RCC 7860 (cell line): ENCODE results near the gene CYP46A1.

Experiments
- DNase-seq: peaks from one replicate; pipeline ENCODE4 v3.0.0-alpha.2; 2015; ENCODE audit warnings: low spot score
- FAIRE-seq: peaks from 2 replicates; lab custom pipeline; 2012; peaks lifted over from hg19 to GRCh38; lab: Jason Lieb, UNC

The CYP46A1 gene

DNA sequence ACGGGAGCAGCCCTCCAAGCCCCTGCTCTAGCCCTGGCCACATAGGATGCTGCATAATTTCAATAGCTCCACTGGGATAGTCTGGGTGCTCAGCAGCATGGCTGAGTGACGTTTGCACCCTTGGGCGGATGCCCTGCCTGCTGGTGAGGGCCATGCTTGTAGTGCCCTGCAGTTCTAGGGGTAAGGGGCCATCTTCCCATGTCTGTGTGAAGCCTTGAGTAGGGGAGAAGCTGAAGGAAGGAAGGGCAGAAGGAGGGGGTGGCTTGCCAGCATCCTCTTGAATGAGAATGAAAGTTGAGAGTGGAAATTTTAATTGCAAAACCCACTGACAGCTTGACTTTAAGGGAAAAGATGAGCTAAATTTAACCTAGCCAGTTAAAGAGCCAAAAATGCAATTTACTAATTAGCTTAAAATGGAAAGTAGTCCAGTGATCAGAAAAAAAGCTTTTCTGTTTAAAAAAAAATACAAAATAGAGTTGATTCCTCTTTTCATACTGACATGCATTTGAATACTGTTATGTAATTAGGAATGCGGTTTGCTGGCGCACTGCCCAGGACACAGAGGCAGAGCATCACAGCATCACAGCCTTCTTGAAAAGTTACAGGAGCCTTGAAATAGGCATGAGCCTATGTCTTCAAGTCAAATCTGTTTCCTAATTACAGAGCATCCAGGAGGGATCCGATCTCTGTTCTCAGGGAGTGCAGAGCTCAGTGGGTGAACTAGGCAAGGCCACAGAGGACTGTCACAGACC is 90.6 kb downstream of the CYP46A1 start:
- DNase-seq (no peak), FAIRE-seq (no peak)

DNA sequence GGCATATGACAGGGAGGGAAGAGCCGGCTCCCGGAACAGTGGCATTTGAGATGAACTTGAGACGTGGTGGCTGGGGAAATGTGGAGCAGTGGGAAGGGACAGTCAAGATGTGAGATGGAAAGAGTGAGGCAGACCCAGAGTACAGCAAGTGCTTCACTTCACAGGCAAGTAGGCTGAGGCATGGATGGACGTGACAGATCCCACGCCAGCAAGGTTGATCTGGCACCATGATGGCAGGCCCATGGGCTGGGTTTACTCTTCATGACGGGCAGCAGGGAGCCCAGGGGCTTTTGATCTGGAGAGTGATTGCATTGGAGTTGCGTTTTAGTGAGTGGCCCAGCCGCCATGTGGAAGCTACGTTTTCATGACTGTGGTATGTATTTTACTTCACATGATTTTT is 91.3 kb downstream of the CYP46A1 start:
- FAIRE-seq: no peak
- DNase-seq: no peak
